ENCODE data around the gene ERC1. TPM values are rescaled to one million over a fixed set of nuclear protein-coding genes. Genes with fewer than 3 reads are reported as not detected.

The ERC1 gene
- total RNA-seq, 4 donors from 2014 or later, result 28.9 to 106 (median 43.6) TPM

DNA sequence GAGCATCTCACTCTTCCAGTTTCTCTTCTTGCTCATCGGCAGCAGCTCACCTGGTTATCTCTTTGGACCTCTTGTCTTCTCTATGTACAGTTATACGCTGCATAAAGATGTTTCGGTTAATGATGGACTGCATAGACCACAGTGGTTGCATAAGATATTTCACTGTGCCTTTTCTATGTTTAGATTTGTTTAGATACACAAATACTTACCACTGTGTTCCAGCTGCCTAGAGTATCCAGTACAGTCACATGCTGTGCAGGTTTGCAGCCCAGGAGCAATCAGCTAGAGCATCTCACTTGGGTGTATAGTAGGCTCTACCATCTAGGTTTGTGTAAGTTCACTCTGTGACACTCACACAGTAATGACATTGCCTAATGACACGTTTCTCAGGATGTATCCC is 545.8 kb downstream of the ERC1 start:
- Histone ChIP-seq H3K4me3 (no peak overlapping the region), H3K4me1 (no peaks in the 10 kb centered on the region), H3K27me3 (no peaks in the 10 kb centered on the region), H3K9me3 (no peaks in the 10 kb centered on the region), H3K27ac (no peak overlapping the region), H3K36me3 (no peaks in the 10 kb centered on the region)
- intact Hi-C loops (cut with DNase I; ENCODE audit: low total_unique reads), result no loop called here
- DNase-seq, result no peak
- TF ChIP-seq POLR2A (IDR thresholded peaks at IDR 0.05), result no peak
- TF ChIP-seq, protein P1, sequence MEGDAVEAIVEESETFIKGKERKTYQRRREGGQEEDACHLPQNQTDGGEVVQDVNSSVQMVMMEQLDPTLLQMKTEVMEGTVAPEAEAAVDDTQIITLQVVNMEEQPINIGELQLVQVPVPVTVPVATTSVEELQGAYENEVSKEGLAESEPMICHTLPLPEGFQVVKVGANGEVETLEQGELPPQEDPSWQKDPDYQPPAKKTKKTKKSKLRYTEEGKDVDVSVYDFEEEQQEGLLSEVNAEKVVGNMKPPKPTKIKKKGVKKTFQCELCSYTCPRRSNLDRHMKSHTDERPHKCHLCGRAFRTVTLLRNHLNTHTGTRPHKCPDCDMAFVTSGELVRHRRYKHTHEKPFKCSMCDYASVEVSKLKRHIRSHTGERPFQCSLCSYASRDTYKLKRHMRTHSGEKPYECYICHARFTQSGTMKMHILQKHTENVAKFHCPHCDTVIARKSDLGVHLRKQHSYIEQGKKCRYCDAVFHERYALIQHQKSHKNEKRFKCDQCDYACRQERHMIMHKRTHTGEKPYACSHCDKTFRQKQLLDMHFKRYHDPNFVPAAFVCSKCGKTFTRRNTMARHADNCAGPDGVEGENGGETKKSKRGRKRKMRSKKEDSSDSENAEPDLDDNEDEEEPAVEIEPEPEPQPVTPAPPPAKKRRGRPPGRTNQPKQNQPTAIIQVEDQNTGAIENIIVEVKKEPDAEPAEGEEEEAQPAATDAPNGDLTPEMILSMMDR (IDR thresholded peaks at IDR 0.05), result no peak

DNA sequence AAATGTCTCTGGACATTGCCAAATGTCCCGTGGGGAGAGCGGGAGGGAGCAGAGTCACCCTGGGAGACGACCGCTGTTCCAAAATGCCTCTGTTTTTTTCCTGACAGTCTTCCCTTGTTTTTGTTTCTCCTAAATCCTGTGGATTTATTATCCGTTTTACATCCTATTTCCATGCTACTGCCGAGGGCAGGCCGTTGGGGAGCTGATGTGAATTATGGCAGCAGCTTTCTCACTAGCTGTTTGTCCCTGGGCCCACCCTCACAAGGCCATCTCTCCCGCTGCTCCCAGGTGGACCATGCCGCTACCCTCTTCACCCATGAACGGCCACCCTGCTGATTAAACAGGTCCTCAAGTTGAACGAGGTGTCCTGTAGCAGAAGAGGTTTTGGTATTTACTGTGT is 548.1 kb downstream of the ERC1 start:
- no peak for DNase-seq
- Histone ChIP-seq H3K4me3 (no peak overlapping the region), H3K36me3 (no peaks in the 10 kb centered on the region), H3K27me3 (no peaks in the 10 kb centered on the region), H3K4me1 (no peaks in the 10 kb centered on the region), H3K27ac (no peak overlapping the region), H3K9me3 (peaks cover 0 to 4% of the 10 kb centered on the region in 2 donors)
- no peak for TF ChIP-seq POLR2A (IDR thresholded peaks at IDR 0.05)
- TF ChIP-seq, protein P1 (IDR thresholded peaks at IDR 0.05), result no peak
- intact Hi-C loops (cut with DNase I; ENCODE audit: low total_unique reads), result no loop called here

DNA sequence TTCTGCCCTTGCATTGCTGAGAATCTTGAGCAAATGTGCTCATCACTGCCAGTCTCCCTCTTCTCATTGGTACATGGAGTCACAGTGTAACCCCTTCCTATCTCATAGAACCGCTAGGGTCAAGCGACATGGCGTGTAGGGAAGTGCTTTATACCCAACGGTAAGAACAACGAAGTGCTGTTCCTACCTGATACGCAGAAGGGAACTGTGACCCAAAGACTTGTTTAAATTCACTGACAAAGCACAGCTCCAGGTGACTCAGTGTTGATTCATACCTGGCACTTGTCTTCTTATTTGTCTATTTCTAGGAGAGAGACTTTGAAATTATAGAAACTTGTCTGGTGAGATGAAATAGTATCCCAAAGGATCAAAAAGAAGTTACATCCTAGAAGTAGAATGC is 549.7 kb downstream of the ERC1 start:
- Histone ChIP-seq H3K27me3 (no peaks in the 10 kb centered on the region), H3K4me3 (no peak overlapping the region), H3K27ac (no peak overlapping the region), H3K9me3 (peaks cover 0 to 4% of the 10 kb centered on the region in 2 donors), H3K4me1 (no peaks in the 10 kb centered on the region), H3K36me3 (no peaks in the 10 kb centered on the region)
- intact Hi-C loops (cut with DNase I; ENCODE audit: low total_unique reads), result no loop called here
- TF ChIP-seq, protein P1 (IDR thresholded peaks at IDR 0.05), result no peak
- TF ChIP-seq POLR2A (IDR thresholded peaks at IDR 0.05), result no peak
- no peak for DNase-seq

DNA sequence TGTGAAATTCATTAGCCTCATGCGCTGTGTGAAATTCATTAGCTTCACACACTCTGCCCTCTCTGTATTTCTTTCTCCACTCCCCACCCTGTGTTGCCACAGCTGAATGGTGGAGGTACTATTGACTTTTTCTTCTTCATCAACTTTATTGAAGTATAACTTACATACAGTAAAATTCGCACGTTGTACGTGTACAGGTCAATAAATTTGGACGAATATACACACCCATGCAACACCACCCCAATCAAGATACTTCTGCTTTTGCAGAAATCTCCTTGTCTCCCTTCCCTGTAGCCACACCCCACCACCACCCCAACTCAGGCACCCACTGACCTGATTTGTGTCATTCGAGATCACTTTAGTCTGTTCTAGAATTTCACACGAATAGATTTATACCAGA is 551.6 kb downstream of the ERC1 start:
- no peak overlapping the region for H3K4me3 ChIP-seq
- no peak for TF ChIP-seq POLR2A (IDR thresholded peaks at IDR 0.05)
- intact Hi-C loops (cut with DNase I; ENCODE audit: low total_unique reads), result no loop called here
- no peaks in the 10 kb centered on the region for H3K4me1 ChIP-seq
- no peak overlapping the region for H3K27ac ChIP-seq
- H3K9me3 ChIP-seq, result peaks cover 0 to 4% of the 10 kb centered on the region in 2 donors
- no peaks in the 10 kb centered on the region for H3K36me3 ChIP-seq
- no peak for DNase-seq
- H3K27me3 ChIP-seq, result no peaks in the 10 kb centered on the region

DNA sequence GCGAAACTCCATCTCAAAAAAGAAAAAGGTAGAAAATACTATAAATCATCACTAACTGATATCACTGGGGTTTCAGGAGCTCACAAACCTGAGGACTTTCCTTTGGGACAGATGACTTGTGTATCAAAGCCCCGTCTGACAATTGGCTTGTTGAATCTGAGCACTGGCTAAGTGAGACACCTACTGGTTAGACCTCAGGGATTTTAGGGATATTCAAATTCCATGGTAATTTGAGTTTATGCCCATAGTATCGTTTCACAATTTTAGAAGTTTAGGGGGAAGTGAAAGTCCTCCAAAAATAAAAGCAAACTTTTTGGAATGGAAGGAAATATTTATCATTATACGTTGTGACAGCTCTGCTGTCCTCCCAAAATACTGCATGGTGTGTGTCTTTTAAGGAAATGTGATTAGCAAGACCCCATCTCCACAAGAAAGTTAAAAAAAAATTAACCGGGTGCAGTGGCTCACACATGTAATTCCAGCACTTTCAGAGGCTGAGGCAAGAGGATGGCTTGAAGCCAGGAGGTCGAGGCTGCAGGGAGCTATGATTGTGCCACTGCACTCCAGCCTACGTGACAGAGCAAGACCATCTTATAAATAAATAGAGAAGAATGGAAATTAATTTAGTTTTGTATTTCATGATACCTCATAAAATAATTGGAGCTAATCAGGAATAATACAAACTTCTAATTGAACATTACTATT is 554.1 kb downstream of the ERC1 start:
- H3K36me3 ChIP-seq, result no peaks in the 10 kb centered on the region
- TF ChIP-seq POLR2A (IDR thresholded peaks at IDR 0.05), result no peak
- TF ChIP-seq, protein P1 (IDR thresholded peaks at IDR 0.05), result peak in 1 of 4 experiments; percentile 13
- DNase-seq, result no peak
- no peaks in the 10 kb centered on the region for H3K4me1 ChIP-seq
- H3K27ac ChIP-seq, result no peak overlapping the region
- intact Hi-C loops (cut with DNase I; ENCODE audit: low total_unique reads), result no loop called here
- peaks cover 0 to 4% of the 10 kb centered on the region in 2 donors for H3K9me3 ChIP-seq
- H3K4me3 ChIP-seq, result no peak overlapping the region
- H3K27me3 ChIP-seq, result no peaks in the 10 kb centered on the region

Other genes starting within 250 kb of the ERC1 start
- gene WNK1, start 238.6 kb upstream of the ERC1 start, total RNA-seq, result 100 to 1,000 TPM in 1 of 4 donors, 10 to 100 TPM in 3; 57.1 to 208 (median 81.0) TPM
- gene RAD52, start 41.5 kb upstream of the ERC1 start, total RNA-seq, result 10 to 100 TPM in 3 of 4 donors, 1 to 10 TPM in 1; 2.4 to 47.4 (median 25.7) TPM

Data from uterus (tissue), 4 donors.